GM12878 (cell line): ENCODE measurements around the gene PPP4C. TPM values are rescaled to one million over a fixed set of nuclear protein-coding genes. Genes with fewer than 3 reads are reported as not detected.

Source experiments
- ATAC-seq: fragments of 200-7000 bp; cut with Tn5 transposase; 3 replicates; pipeline ENCODE4 v1.9.1; 2020; ENCODE audit warnings: mild to moderate bottlenecking, moderate library complexity
- BruUV-seq: library from RNA; stranded (reverse); fragments of 400-500 nt; replicated peaks from 2 replicates; lab custom pipeline; 2021; lab: Mats Ljungman, UMichigan
- CTCF ChIA-PET: fragments of 300-600 bp; sonication (Branson Sonifier 250); formaldehyde crosslinking; extraction: SDS; loops from one replicate; lab custom pipeline; 2021; ENCODE audit warnings: inconsistent platforms; lab: Yijun Ruan, JAX
- POLR2A ChIA-PET: fragments of 350-600 bp; formaldehyde crosslinking; extraction: SDS; loops from one replicate; lab custom pipeline; 2021; ENCODE audit warnings: inconsistent platforms; lab: Charles Lee
- RAD21 ChIA-PET: fragments of 300-600 bp; sonication (Branson Sonifier 250); formaldehyde crosslinking; loops from one replicate; lab custom pipeline; 2023; ENCODE audit warnings: antibody characterized with exemption; ENCODE audit not compliant: unreplicated experiment; lab: Charles Lee
- SMC1A ChIA-PET: fragments of 300-600 bp; sonication (Branson Sonifier 250); formaldehyde crosslinking; loops from one replicate; lab custom pipeline; 2023; ENCODE audit not compliant: unreplicated experiment, uncharacterized antibody; lab: Charles Lee
- DNase-seq: peaks from one replicate; pipeline ENCODE4 v3.0.0-alpha.2; 2011; ENCODE audit warnings: low read depth, low spot score
- FAIRE-seq: peaks from 3 replicates; lab custom pipeline; 2011; peaks lifted over from hg19 to GRCh38; lab: Jason Lieb, UNC
- H2AFZ ChIP-seq: 2 replicates; pipeline ENCODE4 v1.6.0; 2011; ENCODE audit warnings: low read depth, low read length, control low read depth; ENCODE audit not compliant: control insufficient read depth
- H3K27ac ChIP-seq: 2 replicates; pipeline ENCODE4 v1.5.1; 2011; ENCODE audit warnings: control low read depth; ENCODE audit not compliant: control insufficient read depth, insufficient read depth
- H3K27me3 ChIP-seq, 2 experiments: replicated peaks in 1 of 2; 2 replicates each; pipeline versions ENCODE4 v1.6.0 to v1.6.1; 2011; ENCODE audit warnings: low read length in 1 of 2; ENCODE audit not compliant: control insufficient read depth in 2 of 2, insufficient read depth in 2 of 2
- H3K36me3 ChIP-seq, 2 experiments: 2 replicates each; pipeline ENCODE4 v1.5.1; 2011; ENCODE audit warnings: low read length in 1 of 2; ENCODE audit not compliant: control insufficient read depth in 2 of 2, insufficient read depth in 2 of 2
- H3K4me1 ChIP-seq: 2 replicates; pipeline ENCODE4 v1.6.1; 2011; ENCODE audit warnings: mild to moderate bottlenecking, low read length, moderate library complexity, mixed read lengths; ENCODE audit not compliant: control insufficient read depth, insufficient read depth
- H3K4me2 ChIP-seq: 2 replicates; pipeline ENCODE4 v1.6.0; 2011; ENCODE audit warnings: control low read depth; ENCODE audit not compliant: control insufficient read depth, insufficient read depth
- H3K4me3 ChIP-seq: fragments of 200-600 bp; sonication (generic); 2 replicates; pipeline ENCODE4 v1.5.1; 2016
- H3K79me2 ChIP-seq: 2 replicates; pipeline ENCODE4 v1.6.0; 2011; ENCODE audit warnings: low read length; ENCODE audit not compliant: control insufficient read depth, insufficient read depth
- H3K9ac ChIP-seq: 2 replicates; pipeline ENCODE4 v1.8.0; 2011; ENCODE audit warnings: low read length, control low read depth, mixed read lengths; ENCODE audit not compliant: control insufficient read depth, insufficient read depth
- H3K9me3 ChIP-seq: replicated peaks from 3 replicates; pipeline ENCODE4 v1.5.1; 2011; ENCODE audit warnings: mild to moderate bottlenecking, low read length; ENCODE audit not compliant: control insufficient read depth, insufficient read depth
- H4K20me1 ChIP-seq: 2 replicates; pipeline ENCODE4 v1.6.0; 2011; ENCODE audit not compliant: control insufficient read depth, insufficient read depth
- E4F1 ChIP-seq: fragments of 450-650 bp; IDR thresholded peaks from 2 replicates; pipeline ENCODE4 v1.6.1; 2018; ENCODE audit warnings: borderline replicate concordance, mild to moderate bottlenecking; ENCODE audit not compliant: partially characterized antibody
- ELK1 ChIP-seq: IDR thresholded peaks from 2 replicates; pipeline ENCODE4 v1.6.1; 2012; ENCODE audit warnings: low read depth, low read length, improper control_type of control experiment
- ESRRA ChIP-seq: IDR thresholded peaks from 2 replicates; pipeline ENCODE4 v1.6.1; 2012; ENCODE audit warnings: mild to moderate bottlenecking, low read length, improper control_type of control experiment
- FOS ChIP-seq: IDR thresholded peaks from 3 replicates; pipeline ENCODE4 v1.6.1; 2011; ENCODE audit warnings: borderline replicate concordance; ENCODE audit not compliant: insufficient read length; ENCODE audit errors: extremely low read depth
- HDAC2 ChIP-seq: fragments of 200-600 bp; sonication (generic); IDR thresholded peaks from 2 replicates; pipeline ENCODE4 v1.6.1; 2017
- IRF5 ChIP-seq: fragments of 450-650 bp; IDR thresholded peaks from 2 replicates; pipeline ENCODE4 v1.6.1; 2017; ENCODE audit warnings: borderline replicate concordance
- MEF2A ChIP-seq: IDR thresholded peaks from 2 replicates; pipeline ENCODE4 v1.6.1; 2011; ENCODE audit warnings: low read depth, mild to moderate bottlenecking, low read length, moderate library complexity; ENCODE audit not compliant: insufficient read depth
- NFIC ChIP-seq: IDR thresholded peaks from 2 replicates; pipeline ENCODE4 v1.6.1; 2012; ENCODE audit warnings: low read depth, mild to moderate bottlenecking, inconsistent platforms, low read length, moderate library complexity
- POLR2AphosphoS2 ChIP-seq: IDR thresholded peaks from 2 replicates; pipeline ENCODE4 v1.6.1; 2011; ENCODE audit warnings: low read depth, mild to moderate bottlenecking, low read length, improper control_type of control experiment, moderate library complexity
- RELA ChIP-seq: fragments of 450-650 bp; IDR thresholded peaks from 2 replicates; pipeline ENCODE4 v1.8.0; 2014; ENCODE audit warnings: borderline replicate concordance; ENCODE audit not compliant: partially characterized antibody
- TCF12 ChIP-seq: IDR thresholded peaks from 2 replicates; pipeline ENCODE4 v1.6.1; 2011; ENCODE audit warnings: low read depth, mild to moderate bottlenecking, low read length
- ZBTB4 ChIP-seq: fragments of 450-650 bp; formaldehyde crosslinking; IDR thresholded peaks from 2 replicates; pipeline ENCODE4 v1.4.0; 2022; ENCODE audit warnings: mild to moderate bottlenecking, moderate library complexity
- WGBS: methylation state at CpG from one replicate; pipeline ENCODE4 v1.1.6; 2016; ENCODE audit warnings: low lambda C conversion rate; ENCODE audit not compliant: insufficient replicate concordance, insufficient coverage; ENCODE audit errors: missing lambda C conversion rate; 5-methylcytosine and 5-hydroxymethylcytosine counted together
- in situ Hi-C: fragments of 300-500 bp; cut with MboI; formaldehyde crosslinking; loops from 9 replicates; pipeline ENCODE4 v1.14.3; 2018; ENCODE audit warnings: mixed read lengths
- intact Hi-C: fragments of 100-400 bp; cut with micrococcal nuclease; formaldehyde crosslinking; loops from one replicate; pipeline ENCODE4 v1.14.2; 2022; ENCODE audit not compliant: unreplicated experiment
- polyA plus RNA-seq, 11 experiments: library from polyadenylated mRNA; depleted of rRNA in 4 of 11; unstranded in 6 of 11; stranded (reverse) in 5 of 11; fragments of >200 nt; fragmentation: Nextera tagmentation in 4 of 11; fragmentation: Illumina TruSeq in 1 of 11; extraction: Ambion mirVana in 4 of 11; extraction: Trizol in 1 of 11; gene quantifications; 1 replicate in 1 of 11; 2 replicates in 10 of 11; pipeline versions ENCODE4 v1.2.1 to v1.2.3, GENCODE V29; 2011 to 2016; ENCODE audit warnings: inconsistent platforms in 2 of 11, missing spikeins in 2 of 11, low read depth in 1 of 11
- total RNA-seq, 4 experiments: library from RNA; depleted of rRNA in 3 of 4; stranded (reverse); fragments of >200 nt in 3 of 4; fragmentation: Illumina TruSeq in 1 of 4; extraction: Trizol in 1 of 4; gene quantifications; 2 replicates each; pipeline versions ENCODE4 v1.2.1 to v1.2.3, GENCODE V29; 2013 to 2021

The PPP4C gene
- total and polyA plus RNA-seq, 10 of the 15 experiments (the other 5 are each of a cell fraction or from before 2014, with no cell fraction given) = 2.7 to 240 (median 124) TPM

DNA sequence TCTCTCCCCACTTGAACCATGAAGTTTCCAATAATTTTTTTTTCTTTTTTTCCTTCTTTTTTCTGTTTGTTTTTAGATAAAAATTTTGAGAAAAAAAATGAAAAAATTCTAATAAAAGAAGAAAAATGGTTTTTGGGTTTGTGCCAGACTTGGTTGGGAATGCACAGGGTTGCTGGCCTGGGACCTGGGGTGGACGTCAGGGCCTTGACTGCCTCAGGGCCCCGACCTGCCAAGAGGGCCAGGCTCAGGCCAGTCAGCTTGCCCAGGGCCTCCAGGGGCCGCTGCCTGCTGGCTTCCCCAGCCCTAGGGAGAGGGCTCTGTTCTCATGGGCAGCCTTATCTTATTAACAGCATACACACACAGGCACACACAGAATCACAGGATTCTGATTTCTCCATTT, 9.5 kb downstream of the PPP4C start:
- POLR2A ChIA-PET = no interaction called here
- CTCF ChIA-PET = no interaction called here
- Histone ChIP-seq H4K20me1 (no peaks in the 10 kb centered on the region), H3K27ac (no peak overlapping the region), H3K9me3 (no peaks in the 10 kb centered on the region), H3K27me3 (no peaks in the 10 kb centered on the region), H3K4me3 (no peak overlapping the region), H3K36me3 (peaks cover 26 to 33% of the 10 kb centered on the region in 2 experiments; a peak in 3 of 4 replicates), H2AFZ (no peak overlapping the region), H3K4me2 (no peak overlapping the region), H3K9ac (no peak overlapping the region), H3K79me2 (no peaks in the 10 kb centered on the region; the same call in 1 of the 2 replicates), H3K4me1 (no peaks in the 10 kb centered on the region)
- FAIRE-seq (no peak), ATAC-seq (no peak), DNase-seq (no peak)
- WGBS = 46% methylated on average over 3 of the region's 3 CpGs
- no TSS peak for BruUV-seq
- intact Hi-C loops (no loop called here), in situ Hi-C loops (loop anchor here (25.0 kb wide), 1 partner anchor 1802 kb away; no protein-coding TSS in a partner anchor)
- RAD21 ChIA-PET = no interaction called here
- SMC1A ChIA-PET = no interaction called here
- TF ChIP-seq ESRRA (no peak), ZBTB4 (CRISPR knock-in tag) (no peak), E4F1 (no peak), ELK1 (no peak), NFIC (no peak), HDAC2 (no peak), RELA (no peak), MEF2A (no peak), POLR2AphosphoS2 (no peak), TCF12 (no peak), FOS (no peak), IRF5 (no peak)
